SKM-1 treated with dmso at 0.1 percent for 144 hours (cell line): ENCODE data around the gene ZKSCAN3.
"Not testable (repeated sequence)": the region's sequence is repeated elsewhere in the genome, so short reads cannot be mapped to it uniquely, and the experiment has no call there.

Experiments used
- DNase-seq: peaks from one replicate; lab custom pipeline; 2025; ENCODE audit not compliant: unreplicated experiment; lab: John Stamatoyannopoulos, UW

ZKSCAN3 gene

DNA sequence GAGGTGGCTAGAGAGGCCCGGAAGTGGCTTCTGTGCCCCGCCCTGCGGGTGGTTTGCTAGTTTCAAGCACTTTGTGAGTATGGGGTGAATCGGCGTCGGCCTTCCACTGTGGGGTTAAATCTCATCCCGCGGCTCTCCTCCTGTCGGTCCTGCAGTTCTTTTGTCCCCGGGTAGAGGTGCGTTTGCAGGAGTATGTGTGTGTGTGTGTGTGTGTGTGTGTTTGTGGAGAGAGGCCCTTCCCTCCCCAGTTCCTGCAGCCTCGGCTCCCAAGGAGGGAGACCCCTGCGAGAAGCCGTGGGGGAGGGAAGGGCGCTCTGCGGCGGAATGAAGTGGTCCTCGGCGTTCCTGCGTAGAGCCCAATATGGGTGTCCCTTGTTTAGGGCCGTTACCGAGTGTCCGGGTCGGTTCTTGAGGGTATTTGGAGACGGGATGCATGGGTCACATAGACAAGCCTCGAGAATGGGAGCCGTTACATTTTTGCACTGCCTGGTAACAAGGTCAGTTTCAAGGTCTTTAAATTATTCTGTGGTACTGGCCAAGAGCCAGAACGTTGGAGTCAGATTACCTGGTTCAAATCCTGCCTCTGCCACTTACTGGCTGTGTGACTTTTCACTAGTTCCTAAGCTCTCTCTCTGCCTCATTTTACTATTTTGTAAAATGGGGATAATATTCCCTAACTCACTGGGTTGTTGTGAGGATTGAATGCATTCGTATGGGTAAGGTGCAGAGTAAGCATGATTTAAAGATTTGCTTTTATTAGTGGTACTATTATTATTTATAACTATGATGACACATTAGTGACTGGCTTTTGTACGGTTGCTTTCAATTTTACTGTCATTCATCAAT lies at the start of gene ZKSCAN3:
Gene ZKSCAN3, plus strand, starts transcription at position 56 of the 846 bp plus-strand sequence. CDS start 9,640 bp downstream, outside the sequence.
- DNase-seq, result peak; percentile 73

DNA sequence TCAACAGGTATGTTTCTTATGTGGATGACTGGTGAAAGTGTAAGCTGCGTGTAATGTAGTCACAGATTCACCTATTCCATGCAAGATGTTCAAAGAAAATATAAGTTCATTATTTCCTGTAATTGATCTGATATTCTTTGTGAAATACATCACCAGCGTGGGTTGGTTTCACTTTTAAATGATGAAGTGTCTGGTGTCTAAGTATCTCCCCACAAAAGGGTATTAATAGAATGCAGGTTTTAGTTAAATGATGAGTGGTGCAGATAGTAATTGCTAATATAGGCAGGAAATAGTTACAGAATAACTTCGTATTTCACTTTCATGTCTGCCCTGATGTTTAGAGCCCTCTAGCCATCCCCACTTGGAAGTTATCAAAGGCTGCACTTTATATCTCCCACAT lies 46.2 kb upstream of the ZKSCAN3 start:
- DNase-seq, result no peak

DNA sequence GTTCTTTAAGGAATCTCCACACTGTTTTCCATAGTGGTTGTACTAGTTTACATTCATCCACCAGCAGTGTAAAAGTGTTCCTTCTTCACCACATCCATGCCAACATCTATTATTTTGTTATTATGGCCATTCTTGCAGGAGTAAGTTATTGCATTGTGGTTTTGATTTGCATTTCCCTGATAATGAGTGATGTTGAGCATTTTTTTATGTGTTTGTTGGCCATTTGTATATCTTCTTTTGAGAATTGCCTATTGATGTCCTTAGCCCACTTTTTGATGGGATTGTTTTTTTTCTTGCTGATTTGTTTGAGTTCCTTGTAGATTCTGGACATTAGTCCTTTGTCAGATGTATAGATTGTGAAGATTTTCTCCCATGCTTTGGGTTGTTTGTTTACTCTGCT lies 43.4 kb upstream of the ZKSCAN3 start:
- DNase-seq, result not testable (repeated sequence)

DNA sequence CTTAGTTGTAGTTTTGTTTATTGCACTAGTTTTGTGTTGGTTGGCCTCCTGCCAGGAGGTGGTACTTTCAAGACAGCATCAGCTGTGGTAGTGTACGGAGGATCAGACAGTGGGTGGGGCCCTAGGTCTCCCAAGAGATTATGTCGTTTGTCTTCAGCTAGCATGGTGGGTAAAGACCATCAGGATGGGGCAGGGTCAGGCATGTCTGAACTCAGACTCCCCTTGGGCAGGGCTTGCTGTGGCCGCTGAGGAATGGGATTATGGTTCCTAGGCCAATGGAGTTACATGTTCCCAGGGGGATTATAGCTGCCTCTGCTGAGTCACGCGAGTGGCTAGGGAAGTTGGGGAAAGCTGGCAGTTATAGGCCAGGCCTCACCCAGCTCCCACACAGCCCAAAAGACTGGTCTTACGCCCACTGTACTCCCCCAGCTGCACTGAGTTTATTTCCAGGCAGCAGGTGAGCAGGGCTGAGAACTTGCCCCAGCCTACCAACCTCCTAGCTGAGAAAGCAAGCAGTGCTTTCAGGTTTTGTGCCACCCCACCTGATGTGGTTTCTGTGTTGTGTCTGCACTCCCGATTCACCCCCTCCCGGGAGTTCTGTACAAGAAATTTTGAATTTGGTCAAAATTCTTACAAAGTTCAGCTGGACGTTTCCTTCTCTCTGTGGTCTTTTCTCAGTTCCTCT lies 38.5 kb upstream of the ZKSCAN3 start:
- no peak for DNase-seq

DNA sequence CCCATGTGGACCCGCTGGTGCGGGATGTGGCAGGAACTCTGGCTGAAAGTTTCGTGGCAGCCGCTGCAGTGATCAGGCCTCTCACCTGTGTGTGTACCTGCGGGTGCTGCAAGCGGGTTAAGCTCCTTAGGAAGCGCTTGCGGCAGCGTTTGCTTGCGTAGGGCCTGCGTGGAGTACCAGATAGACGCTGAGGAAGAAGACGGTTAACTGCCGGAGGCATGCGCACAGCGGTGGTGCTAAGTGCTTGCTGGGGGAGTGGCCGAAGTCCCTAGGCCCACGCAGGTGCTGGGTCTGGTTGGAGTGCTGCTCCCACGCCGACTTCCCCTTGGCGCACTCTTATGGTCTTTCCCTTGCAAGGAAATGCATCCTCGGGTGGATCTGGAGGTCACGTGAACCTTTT lies 36.8 kb upstream of the ZKSCAN3 start:
- no peak for DNase-seq

DNA sequence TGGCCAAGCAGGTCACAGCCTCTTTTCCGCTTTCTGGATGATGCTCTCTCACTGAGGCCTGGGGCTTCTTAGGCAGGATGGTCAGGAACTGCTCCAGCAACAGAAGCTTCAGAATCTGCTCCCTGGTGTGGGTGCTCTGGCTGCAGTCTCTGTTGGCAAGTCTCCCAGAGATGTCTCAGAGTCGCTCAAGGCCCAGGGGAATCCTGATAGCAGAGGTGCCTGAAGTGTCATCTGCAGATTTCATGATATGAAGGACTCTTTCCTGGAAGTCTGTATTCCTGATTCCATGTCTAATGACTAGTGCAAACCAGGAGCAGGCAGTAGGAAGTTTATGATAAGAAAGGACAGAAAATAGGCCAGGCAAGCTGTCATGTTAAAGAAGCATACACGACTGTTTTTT lies 34.1 kb upstream of the ZKSCAN3 start:
- no peak for DNase-seq

DNA sequence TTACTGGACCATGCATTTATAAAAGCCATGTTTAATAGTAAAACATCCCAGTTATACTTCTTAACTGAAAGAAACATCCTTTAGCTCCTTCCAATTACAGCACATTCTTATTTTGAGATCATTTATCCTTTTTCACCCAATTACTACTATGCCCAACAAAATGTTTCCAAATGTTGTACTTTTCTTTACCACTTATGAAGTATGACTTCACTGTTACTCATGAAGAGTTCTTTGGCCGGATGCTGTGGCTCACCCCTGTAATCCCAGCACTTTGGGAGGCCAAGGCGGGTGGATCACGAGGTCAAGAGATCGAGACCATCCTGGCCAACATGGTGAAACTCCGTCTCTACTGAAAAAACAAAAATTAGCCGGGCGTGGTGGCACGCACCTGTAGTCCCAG lies 31.9 kb upstream of the ZKSCAN3 start:
- not testable (repeated sequence) for DNase-seq

DNA sequence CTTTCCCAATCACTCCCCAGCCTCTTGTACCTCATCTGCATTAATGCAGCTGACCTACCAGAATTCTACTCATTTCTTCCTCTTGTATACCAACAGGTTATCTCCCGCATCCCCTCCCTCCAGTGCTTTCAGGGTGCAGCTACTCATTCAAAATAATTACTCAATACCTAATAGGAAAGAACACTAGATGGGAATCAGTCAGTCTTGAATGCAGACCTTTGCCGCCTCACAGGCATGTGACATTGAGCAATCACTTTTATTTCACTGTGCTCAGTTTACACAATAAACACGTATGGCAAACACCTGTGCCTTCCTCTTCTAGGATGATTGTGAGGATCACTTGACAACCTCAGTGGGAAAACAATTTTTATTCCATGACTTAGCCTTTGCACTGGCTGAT lies 27.1 kb upstream of the ZKSCAN3 start:
- DNase-seq, result no peak

DNA sequence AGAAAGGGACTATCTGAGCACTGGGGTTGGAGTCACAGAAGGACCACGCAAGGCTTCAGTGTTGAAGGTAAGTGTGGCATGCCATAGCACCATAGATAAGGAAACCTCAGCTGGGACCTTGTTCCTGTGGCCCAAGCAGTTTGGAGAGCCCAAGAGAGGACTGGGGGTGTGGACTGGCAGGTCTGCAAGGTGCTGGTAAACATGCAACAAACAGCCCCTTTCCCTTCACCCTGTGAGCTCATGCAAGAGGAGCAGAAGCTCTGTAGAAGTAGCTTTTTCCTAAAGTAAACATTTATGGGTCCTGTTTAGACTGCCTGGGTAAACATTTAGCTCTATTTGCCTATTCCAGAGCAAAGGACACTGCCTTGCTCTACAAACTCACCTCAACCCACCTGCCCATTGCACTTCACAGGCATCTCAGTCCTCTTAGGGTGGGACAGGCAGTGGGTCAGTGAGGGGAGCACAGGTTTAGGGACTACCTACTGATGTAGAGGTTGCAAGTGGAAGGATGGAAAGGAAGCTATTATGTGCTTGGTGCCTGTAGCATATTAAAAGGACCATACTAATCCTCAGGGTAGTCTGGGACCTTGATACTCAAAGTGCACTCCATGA lies 25.8 kb upstream of the ZKSCAN3 start:
- no peak for DNase-seq

DNA sequence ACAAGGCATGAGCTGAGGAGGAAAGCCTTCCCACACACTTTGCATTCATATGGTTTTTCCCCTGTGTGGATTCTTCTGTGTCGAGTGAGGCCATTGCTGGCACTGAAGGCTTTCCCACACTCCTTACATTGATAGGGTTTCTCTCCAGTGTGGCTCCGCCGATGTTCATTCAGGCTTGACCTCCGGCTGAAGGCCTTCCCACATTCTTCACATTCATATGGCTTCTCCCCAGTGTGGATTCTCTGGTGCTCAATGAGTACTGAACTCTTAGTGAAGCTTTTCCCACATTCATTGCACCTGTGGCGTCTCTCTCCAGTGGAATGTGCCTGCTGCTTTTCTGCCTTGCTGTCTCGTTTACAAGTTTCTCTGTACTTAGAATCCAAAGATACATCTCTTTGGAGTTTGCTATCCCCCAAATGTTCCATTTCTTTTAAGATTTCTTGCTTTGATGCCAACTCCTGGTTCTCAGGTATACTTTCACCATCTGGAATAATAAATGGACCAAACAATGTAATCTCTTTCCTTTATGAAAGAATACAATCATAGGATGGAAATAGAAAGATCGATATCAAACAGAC lies 23.3 kb upstream of the ZKSCAN3 start:
- no peak for DNase-seq

DNA sequence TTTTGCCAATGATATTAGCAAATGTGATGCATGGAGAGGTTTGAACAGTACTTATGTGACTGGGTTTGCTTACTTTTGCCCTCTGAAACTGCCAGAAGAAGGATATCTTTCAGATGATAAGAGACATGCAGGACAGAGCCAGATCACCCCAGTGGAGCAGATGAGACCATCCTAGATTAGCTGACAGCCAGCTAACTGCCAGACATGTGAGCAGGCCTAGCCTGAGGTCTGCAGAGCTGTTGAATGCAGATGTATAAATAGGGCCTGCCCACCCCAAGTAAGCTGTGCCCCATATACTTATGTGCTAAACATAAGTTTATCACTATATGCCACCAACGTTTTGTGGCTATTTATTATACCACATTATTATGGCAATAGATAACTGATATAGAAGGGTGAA lies 19.7 kb upstream of the ZKSCAN3 start:
- DNase-seq, result no peak

DNA sequence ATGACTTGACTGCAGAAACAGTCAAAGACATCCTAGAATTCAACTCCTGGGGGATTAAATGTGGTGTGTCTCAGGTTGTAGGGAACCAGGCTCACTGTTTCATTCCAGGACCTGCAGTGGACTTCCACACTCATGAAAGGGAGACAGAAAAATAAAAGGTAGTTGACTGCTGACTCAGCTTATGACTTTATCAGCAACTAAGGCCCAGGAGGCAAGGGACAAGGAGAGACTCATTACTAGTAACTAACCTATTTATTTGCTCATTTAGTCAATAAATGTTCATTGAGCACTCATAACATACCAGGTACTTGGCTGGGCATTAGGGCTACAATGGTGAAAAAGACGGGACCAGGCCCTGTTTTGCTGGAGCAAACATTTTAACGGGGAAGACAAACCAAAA lies 16.7 kb upstream of the ZKSCAN3 start:
- no peak for DNase-seq

DNA sequence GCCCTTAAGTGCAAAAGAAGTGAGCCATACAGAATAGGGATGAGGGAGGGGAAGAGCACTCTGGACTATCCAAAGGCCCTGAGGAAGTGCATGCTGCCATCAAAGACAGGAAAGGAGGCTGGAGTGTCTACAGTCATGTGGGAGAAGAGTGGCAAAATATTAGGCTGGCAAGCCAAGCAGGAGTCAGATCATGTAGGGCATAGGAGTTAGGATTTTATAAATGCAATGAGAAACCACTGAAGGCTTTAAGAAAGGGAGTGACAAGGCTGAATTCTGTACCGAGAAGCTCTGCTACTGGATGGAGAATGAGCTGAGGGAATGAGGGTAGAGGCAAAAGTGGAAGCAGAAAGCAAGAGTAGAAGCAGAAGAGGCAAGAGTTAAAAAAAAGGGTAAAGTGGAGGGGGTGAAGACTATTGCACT lies 16.1 kb upstream of the ZKSCAN3 start:
- no peak for DNase-seq

DNA sequence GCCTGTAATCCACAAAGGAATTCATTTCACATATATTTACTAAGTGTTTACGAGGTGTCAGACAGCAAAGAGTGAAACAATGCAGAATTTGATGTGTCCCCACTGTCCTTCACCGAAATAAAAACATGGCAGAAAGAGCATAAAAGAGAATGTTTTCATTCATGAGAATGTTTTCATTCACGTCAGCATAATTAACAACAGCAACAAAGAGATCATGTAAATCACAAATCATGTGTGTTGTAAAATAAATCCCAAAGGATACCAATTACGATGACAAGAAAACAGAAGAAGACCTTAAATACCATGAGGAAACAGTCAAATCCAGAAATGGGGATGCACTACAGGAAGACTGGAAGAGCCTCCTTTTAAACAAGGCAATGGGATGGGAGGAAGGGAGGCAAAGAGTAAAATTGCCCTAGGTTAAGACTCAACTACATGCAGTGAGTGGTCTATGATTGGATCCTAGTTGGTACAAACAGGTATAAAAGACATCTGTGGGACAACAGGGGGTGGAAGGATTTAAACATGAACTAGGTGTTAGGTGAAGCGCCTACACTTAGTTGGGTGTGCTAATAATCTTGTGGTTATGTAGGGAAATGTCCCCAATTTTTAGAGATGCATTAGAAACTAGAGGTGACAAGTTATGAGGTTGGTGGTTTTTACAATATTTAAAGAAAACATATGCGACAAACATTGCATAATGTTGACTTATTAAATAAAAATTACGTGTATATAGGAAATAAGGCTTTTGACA lies 15.3 kb upstream of the ZKSCAN3 start:
- no peak for DNase-seq

DNA sequence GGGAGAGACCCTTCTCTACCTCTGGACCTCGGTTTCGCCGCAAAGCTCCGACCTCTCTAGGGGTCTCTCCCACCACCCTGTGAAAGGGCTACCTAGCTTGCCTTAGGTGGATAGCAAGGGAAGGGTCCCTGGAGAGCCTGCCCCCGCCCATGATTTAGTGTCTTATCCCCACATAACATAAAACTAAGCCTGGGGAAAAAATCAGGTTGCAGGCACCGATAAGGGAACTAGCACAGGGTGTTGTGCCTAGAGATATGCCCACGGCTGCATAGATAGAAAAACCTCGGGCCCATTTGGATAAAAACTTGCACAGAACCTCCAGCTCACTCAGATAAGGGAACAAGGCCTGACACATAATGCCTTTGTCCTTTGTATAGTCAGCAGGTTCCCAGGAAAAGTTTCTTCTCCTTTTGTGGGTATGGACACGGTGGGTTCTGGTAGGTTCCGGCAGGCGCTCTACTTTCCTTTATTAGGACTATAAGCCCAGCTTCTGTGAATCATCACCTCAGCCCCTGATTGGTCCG lies 14.6 kb upstream of the ZKSCAN3 start:
- peak; percentile 46 for DNase-seq

DNA sequence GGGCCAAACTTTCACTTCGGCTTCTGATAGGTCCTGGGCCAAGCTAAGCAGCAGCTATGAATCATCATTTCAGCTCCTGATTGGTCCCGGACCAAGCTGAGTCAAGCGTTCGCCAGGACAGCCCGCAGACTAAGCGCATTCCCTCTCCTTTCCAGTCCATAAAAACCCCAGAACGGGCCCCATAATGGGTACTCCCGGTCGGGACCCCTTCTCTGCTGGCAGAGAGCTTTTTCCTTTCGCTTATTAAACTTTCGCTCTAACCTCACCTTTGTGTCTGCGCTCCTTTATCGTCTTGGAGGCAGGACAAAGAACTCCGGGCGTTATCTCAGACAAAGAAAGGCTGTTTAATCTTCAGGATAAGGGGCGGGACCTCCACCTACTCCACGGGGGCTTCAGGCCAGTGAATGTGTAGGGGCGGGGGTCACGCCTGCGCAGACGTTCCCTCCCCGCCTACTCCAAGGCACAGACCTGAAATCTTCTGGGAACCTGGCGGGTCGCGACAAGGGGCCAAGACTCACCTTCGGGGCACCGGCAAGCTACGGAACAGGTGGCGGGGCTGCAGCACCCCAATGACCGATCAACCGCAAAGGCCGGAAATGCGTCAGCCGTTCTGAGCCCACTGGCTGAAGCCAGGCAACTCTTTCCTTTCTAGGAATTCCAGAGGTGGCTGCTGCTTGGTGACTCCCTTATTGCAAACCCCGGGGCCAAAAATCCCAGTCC lies 14.0 kb upstream of the ZKSCAN3 start, which contains the start of gene ZSCAN31:
Gene ZSCAN31, minus strand, starts transcription at position 585 of the 720 bp plus-strand sequence. CDS start 6,465 bp downstream, outside the sequence.
- DNase-seq, result peak; percentile 86

DNA sequence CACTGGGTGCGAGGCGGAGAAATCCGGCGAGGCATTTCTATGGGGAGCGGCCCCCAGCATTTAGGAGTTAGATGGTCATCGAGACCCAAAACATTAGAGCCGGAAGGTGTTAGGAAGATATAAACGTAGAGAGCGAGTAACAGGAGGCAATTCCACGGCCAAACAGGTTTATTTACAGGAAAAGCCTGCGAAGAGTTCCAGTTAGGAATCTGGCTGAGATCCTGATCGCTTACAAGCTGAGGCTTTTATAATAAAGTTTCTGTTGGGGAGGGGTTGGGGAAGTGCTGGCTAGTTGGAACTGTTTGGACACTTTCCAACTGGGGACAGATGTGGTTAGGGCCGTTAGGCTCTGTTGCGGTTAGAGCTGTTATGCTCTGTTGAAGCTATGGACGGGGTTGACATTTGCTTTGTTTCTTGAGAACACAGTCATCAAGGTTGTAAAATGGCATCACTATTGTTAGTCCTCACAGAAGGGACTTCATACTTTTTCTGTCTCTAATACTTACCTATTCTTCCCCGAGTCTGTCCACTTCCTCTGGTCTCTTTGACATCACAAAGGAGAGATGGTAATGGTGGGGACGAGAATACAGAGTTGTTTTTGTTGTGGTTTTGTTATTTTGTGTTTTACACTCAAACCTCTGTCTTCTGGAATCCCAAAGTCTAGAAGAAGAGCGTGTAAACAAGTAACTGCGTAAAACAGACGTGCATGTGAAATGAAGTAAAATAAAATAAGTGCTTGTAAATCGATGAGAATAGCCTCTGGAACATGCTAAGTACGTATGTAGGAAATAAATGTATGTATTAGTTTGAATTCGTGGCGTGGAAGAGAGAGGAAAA lies 13.2 kb upstream of the ZKSCAN3 start:
- peak; percentile 75 for DNase-seq

DNA sequence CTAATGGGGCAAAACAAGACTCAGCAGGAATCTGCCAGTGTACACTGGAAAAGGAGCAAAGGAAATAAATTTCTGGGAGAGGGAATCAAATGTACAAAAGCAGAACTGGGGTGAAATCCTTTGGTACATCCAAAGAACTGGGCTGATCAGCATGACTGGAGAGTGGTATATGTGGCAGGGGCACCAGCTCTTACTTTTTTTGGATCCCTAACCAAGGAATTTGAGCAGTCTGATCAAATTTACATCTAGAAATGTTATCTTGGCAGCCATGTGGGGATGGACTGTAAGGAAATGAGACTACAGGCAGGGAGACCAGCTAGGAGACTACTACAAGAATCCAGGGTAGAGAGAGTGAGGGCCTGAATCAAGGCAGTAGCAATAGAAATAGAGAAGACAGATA lies 12.6 kb upstream of the ZKSCAN3 start:
- DNase-seq, result no peak
